Embryonic facial prominence (tissue), 1 donor: Measurements from ENCODE around the gene HIPK3.
"Not testable (repeated sequence)": the region's sequence is repeated elsewhere in the genome, so short reads cannot be mapped to it uniquely, and the experiment has no call there.

ENCODE experiments used
- DNase-seq: peaks from one replicate; pipeline ENCODE4 v3.0.0-alpha.2; 2016; ENCODE audit errors: extremely low spot score

Gene HIPK3

GRCh38 chr11:33258631-33259205, 1.5 kb downstream of the HIPK3 start:
- no peak for DNase-seq

- DNase-seq = no peak
Measured at GRCh38 chr11:33259869-33260268, 2.7 kb downstream of the HIPK3 start.

- not testable (repeated sequence) for DNase-seq
Measured at GRCh38 chr11:33261350-33261749, 4.2 kb downstream of the HIPK3 start.

- no peak for DNase-seq
Measured at GRCh38 chr11:33262011-33262645, 4.9 kb downstream of the HIPK3 start.

DNA sequence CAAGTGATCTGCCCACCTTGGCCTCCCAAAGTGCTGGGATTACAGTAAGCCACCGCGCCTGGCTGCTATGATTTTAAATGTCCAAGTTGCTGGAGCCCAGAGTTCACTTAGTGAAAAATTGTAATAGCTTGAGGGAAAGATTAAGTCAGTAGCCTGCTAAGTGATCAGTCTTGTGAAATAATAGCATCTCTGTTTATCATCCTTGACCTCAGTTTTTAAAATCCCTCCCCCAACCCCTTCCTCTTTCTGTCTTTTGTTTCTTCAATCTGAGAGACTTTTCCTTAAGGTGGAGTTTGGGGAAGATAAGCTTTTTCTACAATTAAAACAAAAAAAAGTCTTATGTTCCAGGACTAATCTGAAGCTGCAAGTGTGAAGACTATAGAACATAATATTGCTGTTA, 6.4 kb downstream of the HIPK3 start:
- DNase-seq = no peak

DNA sequence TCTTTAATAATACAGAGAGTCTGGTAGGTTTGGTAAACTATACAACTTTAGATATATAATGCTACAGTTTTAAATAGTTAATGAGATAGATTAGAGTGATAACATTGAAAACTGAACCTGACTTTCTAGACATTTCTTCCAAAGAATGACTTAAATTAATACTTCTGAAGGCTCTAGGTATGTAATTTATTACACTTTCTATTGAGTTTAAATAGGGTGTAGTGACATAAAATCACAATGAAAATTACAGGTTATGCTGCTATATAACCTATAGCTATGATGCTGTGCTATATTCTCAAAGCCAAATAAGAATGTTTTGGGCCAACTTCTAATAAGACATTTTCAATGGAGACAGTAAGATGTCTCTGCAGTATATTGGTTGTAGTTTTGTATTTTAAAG, 7.7 kb downstream of the HIPK3 start:
- no peak for DNase-seq

GRCh38 chr11:33266393-33267215, 9.4 kb downstream of the HIPK3 start:
- no peak for DNase-seq

GRCh38 chr11:33268945-33269540, 11.9 kb downstream of the HIPK3 start:
- DNase-seq = no peak

GRCh38 chr11:33269822-33270221, 12.6 kb downstream of the HIPK3 start:
- DNase-seq = no peak

- no peak for DNase-seq
Measured at GRCh38 chr11:33271059-33271458, 13.9 kb downstream of the HIPK3 start.

- DNase-seq = no peak
Measured at GRCh38 chr11:33272338-33273107, 15.3 kb downstream of the HIPK3 start.

GRCh38 chr11:33273656-33274055, 16.5 kb downstream of the HIPK3 start:
- DNase-seq = no peak

GRCh38 chr11:33280411-33280810, 23.2 kb downstream of the HIPK3 start:
- no peak for DNase-seq

DNA sequence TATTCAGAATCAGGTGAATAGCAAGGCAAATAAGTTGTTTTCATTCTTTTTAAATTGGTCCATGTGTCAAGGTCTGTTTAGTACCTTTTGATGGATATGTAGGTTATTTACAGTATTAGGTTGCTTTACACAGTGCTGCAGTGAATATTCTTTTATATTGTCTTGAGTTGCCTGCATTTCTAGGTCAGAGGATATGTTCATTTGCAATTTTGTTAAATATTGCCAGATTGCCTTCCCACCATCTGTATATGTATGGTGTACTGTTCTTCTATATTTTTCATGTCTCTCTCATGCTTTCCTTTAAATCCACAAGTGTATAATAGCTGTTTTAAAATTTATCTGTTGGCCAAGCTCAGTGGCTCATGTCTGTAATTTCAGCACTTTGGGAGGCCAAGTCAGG, 24.6 kb downstream of the HIPK3 start:
- DNase-seq = no peak

DNA sequence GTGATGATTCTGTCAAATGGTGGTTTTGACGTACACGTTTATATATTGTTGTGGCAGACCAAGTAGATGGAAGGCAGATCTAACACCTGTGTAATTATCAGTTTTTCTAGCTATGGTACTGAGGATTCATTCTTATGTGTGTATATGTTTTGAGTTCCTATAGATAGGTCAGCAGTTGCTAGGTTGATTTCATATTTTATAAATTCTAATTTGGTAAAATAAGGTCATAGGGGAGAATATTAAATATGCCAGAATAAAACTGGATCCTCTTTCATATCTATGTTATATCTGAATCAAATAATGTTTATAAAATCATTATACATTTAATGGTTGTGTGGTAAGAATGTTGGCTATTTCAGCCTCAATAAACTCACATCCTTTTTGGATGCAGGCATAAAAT, 27.6 kb downstream of the HIPK3 start:
- DNase-seq = no peak

- no peak for DNase-seq
Measured at GRCh38 chr11:33290319-33290718, 33.1 kb downstream of the HIPK3 start.

DNA sequence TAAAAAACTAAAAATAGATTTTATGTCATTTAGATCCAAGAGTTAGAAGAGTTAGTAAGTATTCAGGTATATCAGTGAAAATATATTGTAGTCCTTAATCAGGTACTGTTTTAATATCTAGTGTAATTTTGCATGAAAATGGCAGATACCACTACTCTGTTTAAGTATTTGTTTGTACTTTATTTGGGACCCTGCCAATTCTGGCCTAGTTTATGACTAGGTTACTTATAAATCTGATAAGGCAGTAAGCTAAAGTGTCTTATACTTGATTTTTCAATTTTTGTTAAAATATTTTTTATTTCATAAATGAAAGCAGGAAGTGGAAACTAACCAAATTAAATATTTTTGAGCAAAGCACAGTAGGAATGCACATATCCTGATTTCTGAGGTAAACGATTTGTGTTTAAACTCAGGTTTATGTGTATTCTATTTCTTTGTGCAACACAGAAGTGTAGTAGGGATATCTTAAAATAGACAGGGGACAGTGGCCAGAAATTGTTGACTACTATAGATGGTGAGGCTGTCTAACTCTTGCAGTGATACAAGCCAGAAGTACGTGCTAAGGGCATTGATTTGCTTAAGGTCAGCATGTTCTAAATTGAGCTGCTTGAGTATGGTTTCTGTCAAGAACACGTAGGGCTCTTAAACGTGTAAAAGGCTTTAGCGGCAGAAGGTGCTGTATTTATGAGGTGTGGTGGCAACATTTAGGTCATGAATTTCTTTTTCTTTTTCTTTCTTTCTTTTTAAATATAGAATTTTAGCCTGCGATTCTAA, 34.0 kb downstream of the HIPK3 start:
- DNase-seq = no peak

DNA sequence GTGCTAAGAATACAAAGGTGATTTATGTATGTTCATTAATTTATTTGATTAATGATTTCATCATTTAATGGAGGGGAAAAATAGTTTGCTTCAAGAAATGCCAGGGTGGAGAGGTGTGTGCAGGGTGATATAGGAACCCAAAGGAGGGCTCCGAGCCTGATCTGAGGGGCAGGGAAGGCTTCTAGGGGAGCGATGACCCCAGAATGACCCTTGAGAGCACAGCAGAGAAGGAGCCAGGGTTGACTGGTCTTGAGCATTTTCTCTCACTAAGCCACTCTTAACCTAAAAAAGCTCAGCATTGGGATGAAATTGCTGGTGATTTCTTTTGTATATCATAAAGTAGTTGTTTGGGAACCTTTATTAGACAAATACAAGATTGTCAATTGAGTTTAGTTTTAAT, 35.1 kb downstream of the HIPK3 start:
- DNase-seq = no peak

DNA sequence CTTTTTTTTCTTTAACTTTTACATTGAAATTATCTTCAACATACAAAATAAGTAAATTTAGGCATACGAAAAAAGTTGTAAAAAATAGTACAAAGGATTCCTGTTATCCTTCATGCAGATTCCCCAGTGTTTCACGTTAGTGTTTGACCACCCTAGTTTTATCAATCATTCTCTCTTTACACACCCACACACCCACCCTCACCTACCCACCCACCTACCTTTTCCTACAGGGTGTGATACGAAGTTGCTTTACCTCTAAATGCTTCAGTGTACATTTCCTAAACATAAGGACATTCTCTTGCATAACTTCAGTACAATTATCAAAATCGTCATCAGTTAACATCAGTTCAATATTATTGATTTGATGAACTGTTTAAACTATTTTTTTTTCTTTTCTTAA, 37.0 kb downstream of the HIPK3 start:
- DNase-seq = no peak

DNA sequence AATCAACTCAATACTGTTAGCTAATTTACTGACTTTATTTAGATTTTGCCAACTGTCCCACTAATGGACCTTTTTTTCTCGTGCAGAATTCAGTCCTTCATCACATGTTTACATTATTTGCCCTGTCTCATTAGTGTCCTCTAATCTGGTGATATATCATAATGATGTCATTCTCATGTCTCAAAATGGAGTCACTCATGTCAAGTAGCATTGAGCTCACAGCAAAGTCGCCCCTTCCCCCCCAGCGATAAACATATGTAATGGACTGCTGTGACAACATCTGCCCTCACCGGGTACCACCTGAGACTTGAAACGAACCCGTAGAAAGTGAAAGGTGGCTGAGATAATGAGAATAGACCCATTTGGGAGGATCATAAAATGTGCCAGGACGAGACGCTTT, 37.6 kb downstream of the HIPK3 start:
- no peak for DNase-seq

DNA sequence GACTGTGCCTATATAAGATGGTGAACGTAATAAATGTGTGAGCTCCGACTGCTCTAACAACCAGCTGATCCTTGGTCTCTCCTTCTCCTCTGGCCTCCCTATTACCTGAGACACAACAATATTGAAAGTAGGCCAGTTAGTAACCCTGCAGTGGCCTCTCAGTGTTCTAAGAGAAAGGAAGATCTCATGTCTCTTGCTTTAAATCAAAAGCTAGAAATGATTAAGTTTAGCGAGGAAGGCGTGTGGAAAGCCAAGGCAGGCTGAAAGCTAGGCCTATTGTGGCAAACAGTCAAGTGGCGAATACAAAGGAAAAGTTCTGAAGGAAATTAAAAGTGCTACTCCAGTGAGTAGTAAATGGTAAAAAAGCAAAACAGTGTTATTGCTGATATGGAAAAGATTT, 39.5 kb downstream of the HIPK3 start:
- no peak for DNase-seq
